GM10266 (cell line): ENCODE data around the gene TMEM205.
"Not testable (repeated sequence)": the region's sequence is repeated elsewhere in the genome, so short reads cannot be mapped to it uniquely, and the experiment has no call there.

Experiments used
- DNase-seq: peaks from one replicate; pipeline ENCODE4 v3.0.0; 2012; ENCODE audit errors: extremely low spot score
- TF ChIP-seq, protein P1 (sequence below): IDR thresholded peaks from 2 replicates; pipeline ENCODE4 v1.5.1; 2012; ENCODE audit warnings: mild to moderate bottlenecking, low read depth; ENCODE audit not compliant: control insufficient read depth, insufficient read depth; ENCODE audit errors: missing control alignments

TMEM205 gene

GRCh38 chr19:11323601-11324078, 22.4 kb downstream of the TMEM205 start:
- TF ChIP-seq, protein P1, sequence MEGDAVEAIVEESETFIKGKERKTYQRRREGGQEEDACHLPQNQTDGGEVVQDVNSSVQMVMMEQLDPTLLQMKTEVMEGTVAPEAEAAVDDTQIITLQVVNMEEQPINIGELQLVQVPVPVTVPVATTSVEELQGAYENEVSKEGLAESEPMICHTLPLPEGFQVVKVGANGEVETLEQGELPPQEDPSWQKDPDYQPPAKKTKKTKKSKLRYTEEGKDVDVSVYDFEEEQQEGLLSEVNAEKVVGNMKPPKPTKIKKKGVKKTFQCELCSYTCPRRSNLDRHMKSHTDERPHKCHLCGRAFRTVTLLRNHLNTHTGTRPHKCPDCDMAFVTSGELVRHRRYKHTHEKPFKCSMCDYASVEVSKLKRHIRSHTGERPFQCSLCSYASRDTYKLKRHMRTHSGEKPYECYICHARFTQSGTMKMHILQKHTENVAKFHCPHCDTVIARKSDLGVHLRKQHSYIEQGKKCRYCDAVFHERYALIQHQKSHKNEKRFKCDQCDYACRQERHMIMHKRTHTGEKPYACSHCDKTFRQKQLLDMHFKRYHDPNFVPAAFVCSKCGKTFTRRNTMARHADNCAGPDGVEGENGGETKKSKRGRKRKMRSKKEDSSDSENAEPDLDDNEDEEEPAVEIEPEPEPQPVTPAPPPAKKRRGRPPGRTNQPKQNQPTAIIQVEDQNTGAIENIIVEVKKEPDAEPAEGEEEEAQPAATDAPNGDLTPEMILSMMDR = no peak
- DNase-seq = no peak

- DNase-seq = no peak
- TF ChIP-seq, protein P1 = no peak
Observed at GRCh38 chr19:11322269-11323024, 23.6 kb downstream of the TMEM205 start.

GRCh38 chr19:11321191-11322126, 24.6 kb downstream of the TMEM205 start:
- DNase-seq = no peak
- TF ChIP-seq, protein P1 = no peak

- DNase-seq = not testable (repeated sequence)
Observed at GRCh38 chr19:11320278-11320995, 25.6 kb downstream of the TMEM205 start.

DNA sequence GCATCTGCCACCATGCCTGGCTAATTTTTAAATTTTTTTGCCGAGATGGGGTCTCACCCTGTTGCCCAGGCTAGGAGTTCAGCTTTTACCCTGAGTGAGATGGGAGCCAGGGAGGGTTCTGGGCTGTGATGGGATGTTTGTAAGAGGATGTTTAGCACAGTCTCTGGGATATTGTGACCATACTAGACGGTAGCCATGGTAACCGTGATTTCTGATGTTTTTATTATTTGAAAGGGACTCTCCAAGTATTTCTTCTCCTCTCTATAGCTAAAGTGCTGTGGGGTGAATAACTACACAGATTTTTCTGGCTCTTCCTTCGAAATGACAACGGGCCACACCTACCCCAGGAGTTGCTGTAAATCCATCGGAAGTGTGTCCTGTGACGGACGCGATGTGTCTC, 39.7 kb downstream of the TMEM205 start:
- TF ChIP-seq, protein P1 = no peak
- DNase-seq = no peak

GRCh38 chr19:11304936-11305335, 41.1 kb downstream of the TMEM205 start:
- DNase-seq = no peak
- TF ChIP-seq, protein P1 = no peak

- TF ChIP-seq, protein P1 = no peak
- DNase-seq = no peak
Observed at GRCh38 chr19:11300811-11301120, 45.3 kb downstream of the TMEM205 start.
